Sigmoid colon (tissue), 7 donors: ENCODE data around the gene FYB1. TPM values are rescaled to one million over a fixed set of nuclear protein-coding genes. Genes with fewer than 3 reads are reported as not detected.

Experiments
- DNase-seq: peaks from one replicate; pipeline ENCODE4 v3.0.0-alpha.2; 2019
- H3K27ac ChIP-seq, 4 donors: fragments of 200-600 bp; sonication (generic); one replicate each; pipeline ENCODE4 v1.5.1; 2016 to 2019; ENCODE audit warnings: mild to moderate bottlenecking in 1 of 4
- H3K27me3 ChIP-seq, 3 donors: fragments of 200-600 bp; sonication (generic); one replicate each; pipeline ENCODE4 v1.5.1; 2019; ENCODE audit warnings: mild to moderate bottlenecking in 1 of 3
- H3K36me3 ChIP-seq, 4 donors: fragments of 200-600 bp; sonication (generic); one replicate each; pipeline ENCODE4 v1.5.1; 2016 to 2019
- H3K4me1 ChIP-seq, 4 donors: fragments of 200-600 bp; sonication (generic); one replicate each; pipeline ENCODE4 v1.5.1; 2017 to 2019
- H3K4me3 ChIP-seq, 4 donors: fragments of 200-600 bp; sonication (generic); one replicate each; pipeline ENCODE4 v1.5.1; 2017 to 2019; ENCODE audit warnings: mild to moderate bottlenecking in 2 of 4, moderate library complexity in 1 of 4
- H3K9me3 ChIP-seq, 4 donors: fragments of 200-600 bp in 3 of 4; sonication (generic) in 3 of 4; one replicate each; pipeline versions ENCODE4 v1.5.1 to v1.6.1; 2013 to 2019
- CTCF ChIP-seq, 4 experiments: fragments of 450-650 bp in 3 of 4; fragments of 200-600 bp in 1 of 4; IDR thresholded peaks; one replicate each; pipeline ENCODE4 v1.5.1; 2016 to 2019; ENCODE audit warnings: antibody characterized with exemption in 4 of 4, mild to moderate bottlenecking in 3 of 4, moderate library complexity in 2 of 4
- EP300 ChIP-seq, 4 donors: sonication (generic); formaldehyde crosslinking; IDR thresholded peaks; one replicate each; pipeline ENCODE4 v1.6.1; 2017; ENCODE audit warnings: antibody characterized with exemption in 4 of 4
- POLR2A ChIP-seq, 2 donors: fragments of 450-650 bp; IDR thresholded peaks; one replicate each; pipeline ENCODE4 v1.6.1; 2016; ENCODE audit warnings: antibody characterized with exemption in 2 of 2, mild to moderate bottlenecking in 2 of 2, moderate library complexity in 2 of 2
- POLR2AphosphoS5 ChIP-seq, 4 donors: sonication (generic); formaldehyde crosslinking; IDR thresholded peaks; one replicate each; pipeline ENCODE4 v1.6.1; 2017; ENCODE audit warnings: antibody characterized with exemption in 4 of 4
- WGBS, 2 donors: extraction: QIAGEN DNeasy Blood & Tissue Kit; methylation state at CpG; one replicate each; pipeline ENCODE4 v1.1.7; 2013; 5-methylcytosine and 5-hydroxymethylcytosine counted together
- intact Hi-C: fragments of 100-400 bp; cut with DNase I; formaldehyde crosslinking; loops from one replicate; pipeline ENCODE4 v1.15.1; 2023
- polyA plus RNA-seq, 3 donors: library from polyadenylated mRNA; stranded (reverse); fragments of 200-250 nt; gene quantifications; one replicate each; pipeline ENCODE4 v1.2.3, GENCODE V29; 2013
- total RNA-seq, 4 donors: library from RNA; depleted of rRNA; stranded (reverse); fragments of >200 nt; gene quantifications; one replicate each; pipeline ENCODE4 v1.1.0, GENCODE V29; 2016
- donor health status: healthy with polysubstance abuse.
- donor health status: Bipolar disorder and iron deficiency.
- donor health status: healthy.

Gene FYB1
- total and polyA plus RNA-seq, 7 donors, result 2.8 to 18.2 (median 11.1) TPM

GRCh38 chr5:39102684-39103155 is 116.6 kb downstream of the FYB1 start:
- intact Hi-C loops, result no loop called here
- DNase-seq, result no peak
- H3K9me3 ChIP-seq, result no peaks in the 10 kb centered on the region
- H3K27me3 ChIP-seq, result no peaks in the 10 kb centered on the region
- H3K4me3 ChIP-seq, result no peak overlapping the region
- 89 to 91% methylated on average over 4 of the region's 4 CpGs for WGBS, 2 donors
- no peaks in the 10 kb centered on the region for H3K4me1 ChIP-seq
- H3K27ac ChIP-seq, result no peak overlapping the region
- no peaks in the 10 kb centered on the region for H3K36me3 ChIP-seq
- TF ChIP-seq POLR2AphosphoS5 (IDR thresholded peaks at IDR 0.05) (no peak), CTCF (IDR thresholded peaks at IDR 0.05) (no peak), EP300 (IDR thresholded peaks at IDR 0.05) (no peak), POLR2A (IDR thresholded peaks at IDR 0.05) (no peak)

GRCh38 chr5:39100851-39101396 is 118.4 kb downstream of the FYB1 start:
- no peaks in the 10 kb centered on the region for H3K27me3 ChIP-seq
- no peaks in the 10 kb centered on the region for H3K4me1 ChIP-seq
- 72 to 81% methylated on average over 7 of the region's 7 CpGs for WGBS, 2 donors
- H3K27ac ChIP-seq, result no peak overlapping the region
- intact Hi-C loops, result no loop called here
- no peaks in the 10 kb centered on the region for H3K36me3 ChIP-seq
- no peaks in the 10 kb centered on the region for H3K9me3 ChIP-seq
- no peak overlapping the region for H3K4me3 ChIP-seq
- TF ChIP-seq EP300 (IDR thresholded peaks at IDR 0.05) (no peak), POLR2AphosphoS5 (IDR thresholded peaks at IDR 0.05) (no peak), CTCF (IDR thresholded peaks at IDR 0.05) (no peak), POLR2A (IDR thresholded peaks at IDR 0.05) (no peak)
- DNase-seq, result no peak

GRCh38 chr5:39100301-39100850 is 119.0 kb downstream of the FYB1 start:
- H3K4me1 ChIP-seq, result no peaks in the 10 kb centered on the region
- no peaks in the 10 kb centered on the region for H3K9me3 ChIP-seq
- 84 to 91% methylated on average over 6 of the region's 6 CpGs for WGBS, 2 donors
- TF ChIP-seq CTCF (IDR thresholded peaks at IDR 0.05) (no peak), EP300 (IDR thresholded peaks at IDR 0.05) (no peak), POLR2A (IDR thresholded peaks at IDR 0.05) (no peak), POLR2AphosphoS5 (IDR thresholded peaks at IDR 0.05) (no peak)
- intact Hi-C loops, result no loop called here
- H3K27me3 ChIP-seq, result no peaks in the 10 kb centered on the region
- no peaks in the 10 kb centered on the region for H3K36me3 ChIP-seq
- no peak overlapping the region for H3K4me3 ChIP-seq
- no peak for DNase-seq
- no peak overlapping the region for H3K27ac ChIP-seq

- intact Hi-C loops, result no loop called here
- Histone ChIP-seq H3K4me1 (no peaks in the 10 kb centered on the region), H3K27ac (no peak overlapping the region), H3K36me3 (no peaks in the 10 kb centered on the region), H3K4me3 (no peak overlapping the region), H3K27me3 (no peaks in the 10 kb centered on the region), H3K9me3 (no peaks in the 10 kb centered on the region)
- TF ChIP-seq POLR2A (IDR thresholded peaks at IDR 0.05), result no peak
- no peak for DNase-seq
Observed at GRCh38 chr5:39099831-39100230, 119.5 kb downstream of the FYB1 start.

- H3K27ac ChIP-seq, result no peak overlapping the region
- no peaks in the 10 kb centered on the region for H3K27me3 ChIP-seq
- 63 to 68% methylated on average over 1 of the region's 1 CpG for WGBS, 2 donors
- no peak for DNase-seq
- no peak overlapping the region for H3K4me3 ChIP-seq
- peaks cover 0 to 10% (median 4%) of the 10 kb centered on the region in 4 donors for H3K4me1 ChIP-seq
- intact Hi-C loops, result no loop called here
- no peaks in the 10 kb centered on the region for H3K36me3 ChIP-seq
- TF ChIP-seq POLR2A (IDR thresholded peaks at IDR 0.05), result no peak
- peaks cover 0 to 8% (median 0%) of the 10 kb centered on the region in 4 donors for H3K9me3 ChIP-seq
Observed at GRCh38 chr5:39093352-39093751, 126.0 kb downstream of the FYB1 start.
